ENCODE data around the gene ANO1. TPM values are rescaled to one million over a fixed set of nuclear protein-coding genes. Genes with fewer than 3 reads are reported as not detected.

ANO1 gene
- total RNA-seq, 2 donors from 2014 or later = 7.3 to 23.1 TPM

GRCh38 chr11:70104419-70104818, 26.3 kb downstream of the ANO1 start:
- TF ChIP-seq CTCF (IDR thresholded peaks at IDR 0.05) (no peak), POLR2A (IDR thresholded peaks at IDR 0.05) (no peak)
- H3K27ac ChIP-seq = no peak overlapping the region
- DNase-seq = no peak
- H3K4me1 ChIP-seq = peaks cover 5% of the 10 kb centered on the region
- no peak for ATAC-seq
- H3K36me3 ChIP-seq (replicated peaks in 1 of 2; ENCODE audit: insufficient read depth in 1 of 2, low read depth in 2 of 2) = no peaks in the 10 kb centered on the region
- H3K9me3 ChIP-seq = no peaks in the 10 kb centered on the region
- intact Hi-C loops (cut with DNase I) = no loop called here
- H3K27me3 ChIP-seq = no peaks in the 10 kb centered on the region
- no peak overlapping the region for H3K4me3 ChIP-seq
- 75 to 87% methylated on average over 3 to 9 of the region's 9 CpGs for WGBS, 2 donors

- H3K36me3 ChIP-seq (replicated peaks in 1 of 2; ENCODE audit: insufficient read depth in 1 of 2, low read depth in 2 of 2) = no peaks in the 10 kb centered on the region
- no peaks in the 10 kb centered on the region for H3K27me3 ChIP-seq
- WGBS, 2 donors = 48 to 55% methylated on average over 2 to 11 of the region's 11 CpGs
- DNase-seq (no peak), ATAC-seq (no peak)
- H3K9me3 ChIP-seq = no peaks in the 10 kb centered on the region
- no peak overlapping the region for H3K4me3 ChIP-seq
- H3K4me1 ChIP-seq = peaks cover 5% of the 10 kb centered on the region
- intact Hi-C loops (cut with DNase I) = no loop called here
- TF ChIP-seq CTCF (IDR thresholded peaks at IDR 0.05) = no peak
- no peak for TF ChIP-seq POLR2A (IDR thresholded peaks at IDR 0.05)
- H3K27ac ChIP-seq = no peak overlapping the region
Measured at GRCh38 chr11:70104961-70105360, 26.8 kb downstream of the ANO1 start.

GRCh38 chr11:70105369-70105754, 27.2 kb downstream of the ANO1 start:
- Histone ChIP-seq H3K4me3 (no peak overlapping the region), H3K9me3 (no peaks in the 10 kb centered on the region), H3K27ac (peak overlapping the region in 1 of 4 donors; percentile 51), H3K4me1 (peaks cover 5% of the 10 kb centered on the region), H3K27me3 (no peaks in the 10 kb centered on the region), H3K36me3 (replicated peaks in 1 of 2; ENCODE audit: insufficient read depth in 1 of 2, low read depth in 2 of 2) (no peaks in the 10 kb centered on the region)
- WGBS, 2 donors = 66 to 80% methylated on average over 3 to 12 of the region's 12 CpGs
- intact Hi-C loops (cut with DNase I) = no loop called here
- DNase-seq (no peak), ATAC-seq (no peak)
- TF ChIP-seq POLR2A (IDR thresholded peaks at IDR 0.05) (no peak), CTCF (IDR thresholded peaks at IDR 0.05) (no peak)

- peaks cover 5% of the 10 kb centered on the region for H3K4me1 ChIP-seq
- WGBS, 2 donors = 54 to 68% methylated on average over 20 to 24 of the region's 24 CpGs
- H3K36me3 ChIP-seq (replicated peaks in 1 of 2; ENCODE audit: insufficient read depth in 1 of 2, low read depth in 2 of 2) = no peaks in the 10 kb centered on the region
- ATAC-seq (peak; percentile 37), DNase-seq (peak in 3 of 4 donors; percentile 27 to 59 (median 54))
- H3K27ac ChIP-seq = peak overlapping the region in 3 of 4 donors; percentile 33 to 59 (median 51)
- H3K4me3 ChIP-seq = no peak overlapping the region
- intact Hi-C loops (cut with DNase I) = no loop called here
- no peaks in the 10 kb centered on the region for H3K9me3 ChIP-seq
- no peak for TF ChIP-seq POLR2A (IDR thresholded peaks at IDR 0.05)
- no peak for TF ChIP-seq CTCF (IDR thresholded peaks at IDR 0.05)
- H3K27me3 ChIP-seq = no peaks in the 10 kb centered on the region
Measured at GRCh38 chr11:70105755-70106571, 27.8 kb downstream of the ANO1 start.

- DNase-seq (no peak), ATAC-seq (peak; percentile 3)
- Histone ChIP-seq H3K4me1 (peaks cover 6% of the 10 kb centered on the region), H3K27ac (peak overlapping the region in 3 of 4 donors; percentile 33 to 59 (median 51)), H3K27me3 (no peaks in the 10 kb centered on the region), H3K9me3 (no peaks in the 10 kb centered on the region), H3K36me3 (replicated peaks in 1 of 2; ENCODE audit: insufficient read depth in 1 of 2, low read depth in 2 of 2) (no peaks in the 10 kb centered on the region), H3K4me3 (no peak overlapping the region)
- intact Hi-C loops (cut with DNase I) = no loop called here
- TF ChIP-seq CTCF (IDR thresholded peaks at IDR 0.05) = no peak
- TF ChIP-seq POLR2A (IDR thresholded peaks at IDR 0.05) = no peak
- WGBS, 2 donors = 62 to 63% methylated on average over 5 of the region's 5 CpGs
Measured at GRCh38 chr11:70106757-70107156, 28.6 kb downstream of the ANO1 start.
